LNCAP (cell line): ENCODE measurements around the gene FAM107A.

Experiments
- CTCF ChIP-seq: fragments of 450-650 bp; IDR thresholded peaks from 2 replicates; pipeline ENCODE4 v1.5.1; 2017; ENCODE audit warnings: mild to moderate bottlenecking

Gene FAM107A

GRCh38 chr3:58607816-58608215 lies 30.6 kb upstream of the FAM107A start:
- no peak for TF ChIP-seq CTCF

GRCh38 chr3:58606693-58607092 lies 29.5 kb upstream of the FAM107A start:
- TF ChIP-seq CTCF: no peak

DNA sequence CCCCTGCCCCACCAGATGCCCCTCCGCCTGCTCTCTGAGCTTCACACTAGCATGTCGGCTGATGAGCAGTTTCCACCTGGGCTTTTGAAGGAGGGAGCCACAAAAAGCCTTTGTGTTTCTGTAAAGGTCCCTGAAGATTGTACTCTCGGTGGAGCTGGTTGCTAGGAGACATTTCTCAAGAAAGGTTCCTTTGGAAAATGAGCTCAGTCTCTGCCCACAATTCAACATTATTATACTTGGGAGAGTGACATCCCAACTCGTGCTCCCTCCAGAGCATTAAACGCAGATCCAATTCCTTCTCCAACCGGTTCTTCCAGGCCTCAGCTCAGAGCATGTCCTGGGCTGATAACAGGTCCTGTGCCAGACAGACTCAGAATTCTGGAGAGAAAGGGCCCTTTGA lies 26.8 kb upstream of the FAM107A start:
- no peak for TF ChIP-seq CTCF

DNA sequence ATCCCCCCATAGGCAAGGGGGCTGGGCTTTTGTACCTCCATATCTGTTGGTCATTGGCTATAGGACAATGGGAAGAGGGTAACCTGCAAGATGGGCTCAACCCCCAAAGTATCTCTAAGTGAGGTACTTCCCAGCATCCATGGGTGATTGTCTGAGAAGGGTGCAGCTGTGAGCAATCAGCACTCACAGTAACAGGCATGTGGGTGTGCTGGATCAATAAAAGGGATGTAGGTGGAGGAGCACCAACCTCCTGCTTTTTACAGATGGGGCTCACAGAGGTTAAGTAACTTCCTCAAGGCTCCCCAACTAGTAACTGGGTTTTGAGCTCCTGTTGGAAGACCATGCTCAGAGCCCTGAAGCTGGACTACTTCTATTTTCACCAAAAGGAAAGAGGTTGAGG lies 26.4 kb upstream of the FAM107A start:
- TF ChIP-seq CTCF: no peak

DNA sequence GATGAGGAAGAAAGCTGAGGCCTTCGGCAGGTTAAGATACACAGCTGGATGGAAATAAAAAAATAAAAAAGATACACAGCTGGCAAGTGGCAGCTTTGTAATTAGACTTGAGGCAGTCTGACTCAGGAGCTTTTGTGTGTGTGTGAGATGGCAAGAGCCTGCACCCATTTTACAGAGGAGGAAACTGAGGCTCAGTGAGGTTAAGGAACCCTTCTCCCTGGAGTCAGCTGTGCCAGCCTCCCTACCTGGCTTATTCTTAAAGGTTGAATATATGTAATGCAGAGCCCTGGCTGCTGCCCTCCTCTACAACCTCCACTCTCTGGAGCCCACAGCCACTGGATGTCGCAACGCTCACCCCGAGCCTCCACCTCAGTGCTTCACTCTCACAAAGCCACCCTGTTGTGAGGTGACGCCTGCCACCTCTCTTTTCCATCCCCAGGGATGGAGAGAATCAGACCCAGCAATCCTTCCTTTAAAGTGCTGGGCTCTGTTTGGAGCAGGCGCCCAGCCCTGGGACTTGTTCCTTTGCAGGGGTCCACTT lies 20.6 kb upstream of the FAM107A start:
- TF ChIP-seq CTCF: no peak

GRCh38 chr3:58596834-58597518 lies 19.8 kb upstream of the FAM107A start:
- TF ChIP-seq CTCF: no peak

DNA sequence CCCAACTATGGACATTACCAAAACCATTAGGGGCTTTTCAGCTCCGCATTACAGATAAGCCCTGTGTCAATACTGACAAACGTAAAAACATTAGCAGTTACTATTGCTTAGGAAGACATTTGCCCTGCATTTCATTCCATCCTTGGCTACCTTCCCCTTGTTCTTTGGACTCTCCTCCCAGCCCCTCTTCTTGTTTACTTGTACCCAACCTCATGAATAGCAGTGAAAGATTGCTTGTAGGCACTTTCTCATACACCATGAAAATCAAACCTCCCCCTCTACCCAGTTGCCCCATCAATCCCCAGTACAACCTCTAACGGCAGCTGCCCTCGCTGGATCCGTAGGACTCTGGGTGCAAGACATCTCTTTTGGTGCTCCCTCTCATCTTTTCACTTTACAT lies 16.9 kb upstream of the FAM107A start:
- TF ChIP-seq CTCF: no peak
